Endothelial cell (in vitro differentiated cells): Measurements from ENCODE around the gene VWF. TPM values are rescaled to one million over a fixed set of nuclear protein-coding genes. Genes with fewer than 3 reads are reported as not detected.

Source experiments
- DNase-seq: peaks from one replicate; pipeline ENCODE4 v3.0.0; 2021; ENCODE audit warnings: low spot score
- H3K27ac Mint-ChIP-seq: one replicate; pipeline ENCODE4 v1.8.0; 2021; ENCODE audit warnings: mixed read lengths, inconsistent platforms; ENCODE audit not compliant: unreplicated experiment
- H3K27me3 Mint-ChIP-seq: one replicate; pipeline ENCODE4 v1.8.0; 2021; ENCODE audit warnings: mild to moderate bottlenecking, moderate library complexity, mixed read lengths, inconsistent platforms; ENCODE audit not compliant: unreplicated experiment
- H3K36me3 Mint-ChIP-seq: one replicate; pipeline ENCODE4 v1.8.0; 2021; ENCODE audit warnings: mild to moderate bottlenecking, low read depth, mixed read lengths, inconsistent platforms; ENCODE audit not compliant: unreplicated experiment
- H3K4me1 Mint-ChIP-seq: one replicate; pipeline ENCODE4 v1.8.0; 2021; ENCODE audit warnings: mild to moderate bottlenecking, mixed read lengths, inconsistent platforms; ENCODE audit not compliant: unreplicated experiment
- H3K4me3 Mint-ChIP-seq: one replicate; pipeline ENCODE4 v1.8.0; 2021; ENCODE audit warnings: mild to moderate bottlenecking, mixed read lengths, inconsistent platforms; ENCODE audit not compliant: unreplicated experiment
- H3K9me3 Mint-ChIP-seq: one replicate; pipeline ENCODE4 v1.8.0; 2021; ENCODE audit warnings: mixed read lengths, inconsistent platforms; ENCODE audit not compliant: unreplicated experiment
- CTCF ChIP-seq: fragments of 200-600 bp; sonication (generic); IDR thresholded peaks from one replicate; pipeline ENCODE4 v1.5.0; 2021; ENCODE audit warnings: antibody characterized with exemption; ENCODE audit not compliant: unreplicated experiment
- total RNA-seq: library from RNA; stranded (reverse); fragmentation: NEBNext Ultra II Directional; extraction: Animal tissue kit (Norgen Biotek cat#: 25700); gene quantifications from one replicate; pipeline ENCODE4 v1.2.1, GENCODE V29; 2021; ENCODE audit not compliant: unreplicated experiment

The VWF gene
- total RNA-seq, 1 donor from 2014 or later = 56.0 TPM

GRCh38 chr12:6070472-6071257 lies 53.8 kb downstream of the VWF start:
- TF ChIP-seq CTCF = no peak
- Mint-ChIP-seq H3K27ac (no peak overlapping the region), H3K36me3 (no peaks in the 10 kb centered on the region), H3K4me3 (no peak overlapping the region), H3K9me3 (no peaks in the 10 kb centered on the region), H3K27me3 (peaks cover 10% of the 10 kb centered on the region), H3K4me1 (peaks cover 25% of the 10 kb centered on the region)
- DNase-seq = no peak

GRCh38 chr12:6069437-6070093 lies 54.9 kb downstream of the VWF start:
- Mint-ChIP-seq H3K4me1 (peaks cover 22% of the 10 kb centered on the region), H3K27ac (no peak overlapping the region), H3K36me3 (no peaks in the 10 kb centered on the region), H3K9me3 (no peaks in the 10 kb centered on the region), H3K4me3 (no peak overlapping the region), H3K27me3 (peaks cover 10% of the 10 kb centered on the region)
- no peak for DNase-seq
- no peak for TF ChIP-seq CTCF

GRCh38 chr12:6068227-6068626 lies 56.2 kb downstream of the VWF start:
- TF ChIP-seq CTCF = no peak
- no peak for DNase-seq
- H3K27me3 Mint-ChIP-seq = peaks cover 12% of the 10 kb centered on the region
- H3K9me3 Mint-ChIP-seq = no peaks in the 10 kb centered on the region
- H3K27ac Mint-ChIP-seq = no peak overlapping the region
- H3K4me3 Mint-ChIP-seq = no peak overlapping the region
- peaks cover 15% of the 10 kb centered on the region for H3K4me1 Mint-ChIP-seq
- H3K36me3 Mint-ChIP-seq = peaks cover 7% of the 10 kb centered on the region

- Mint-ChIP-seq H3K27ac (peak overlapping the region; percentile 45), H3K36me3 (peaks cover 7% of the 10 kb centered on the region), H3K9me3 (no peaks in the 10 kb centered on the region), H3K4me1 (peaks cover 9% of the 10 kb centered on the region), H3K4me3 (peak overlapping the region; percentile 13), H3K27me3 (peaks cover 12% of the 10 kb centered on the region)
- TF ChIP-seq CTCF = peak; percentile 64
- DNase-seq = peak; percentile 59
Observed at GRCh38 chr12:6067152-6067916, 57.1 kb downstream of the VWF start.
